ENCODE data around the gene NR2F2.

Gene NR2F2

DNA sequence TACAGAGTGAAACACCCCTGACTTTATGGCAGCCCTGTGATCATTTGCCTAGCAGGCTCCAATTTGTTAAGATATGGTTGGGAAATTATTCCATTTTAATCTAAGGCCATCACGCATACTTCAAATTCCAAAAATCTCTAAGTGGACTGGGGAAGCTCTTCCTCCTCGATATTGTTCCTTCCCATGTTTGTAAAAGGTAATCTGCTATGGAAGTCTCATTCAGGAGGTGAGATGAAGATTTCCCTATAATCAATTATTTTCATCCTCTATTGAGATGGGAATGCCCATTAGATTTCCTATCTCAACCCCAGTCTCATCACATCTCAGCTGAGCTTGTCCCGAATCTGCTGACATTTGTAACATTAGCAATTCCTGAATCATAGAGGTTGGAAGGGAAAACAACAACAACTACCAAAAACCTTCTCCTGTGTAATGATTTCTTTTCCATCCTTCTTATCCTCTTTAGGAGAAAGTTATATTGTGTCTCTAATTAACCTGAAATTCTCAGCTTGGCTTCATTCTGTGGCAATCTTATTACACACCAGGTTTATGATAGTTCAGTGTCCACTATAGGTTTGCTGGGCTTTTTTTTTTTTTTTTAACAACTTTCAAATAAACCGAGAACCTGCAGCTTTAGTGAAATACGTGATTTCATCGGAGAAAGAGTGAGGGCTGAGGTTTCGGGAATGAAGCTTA is 2.2 kb upstream of the NR2F2 start:
- H3K4me3 ChIP-seq (ENCODE audit: low read depth, low read length): no peak overlapping the region
- TF ChIP-seq, protein P1, sequence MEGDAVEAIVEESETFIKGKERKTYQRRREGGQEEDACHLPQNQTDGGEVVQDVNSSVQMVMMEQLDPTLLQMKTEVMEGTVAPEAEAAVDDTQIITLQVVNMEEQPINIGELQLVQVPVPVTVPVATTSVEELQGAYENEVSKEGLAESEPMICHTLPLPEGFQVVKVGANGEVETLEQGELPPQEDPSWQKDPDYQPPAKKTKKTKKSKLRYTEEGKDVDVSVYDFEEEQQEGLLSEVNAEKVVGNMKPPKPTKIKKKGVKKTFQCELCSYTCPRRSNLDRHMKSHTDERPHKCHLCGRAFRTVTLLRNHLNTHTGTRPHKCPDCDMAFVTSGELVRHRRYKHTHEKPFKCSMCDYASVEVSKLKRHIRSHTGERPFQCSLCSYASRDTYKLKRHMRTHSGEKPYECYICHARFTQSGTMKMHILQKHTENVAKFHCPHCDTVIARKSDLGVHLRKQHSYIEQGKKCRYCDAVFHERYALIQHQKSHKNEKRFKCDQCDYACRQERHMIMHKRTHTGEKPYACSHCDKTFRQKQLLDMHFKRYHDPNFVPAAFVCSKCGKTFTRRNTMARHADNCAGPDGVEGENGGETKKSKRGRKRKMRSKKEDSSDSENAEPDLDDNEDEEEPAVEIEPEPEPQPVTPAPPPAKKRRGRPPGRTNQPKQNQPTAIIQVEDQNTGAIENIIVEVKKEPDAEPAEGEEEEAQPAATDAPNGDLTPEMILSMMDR (IDR thresholded peaks at IDR 0.05; ENCODE audit: borderline replicate concordance, insufficient read depth, low read depth, low read length): no peak

DNA sequence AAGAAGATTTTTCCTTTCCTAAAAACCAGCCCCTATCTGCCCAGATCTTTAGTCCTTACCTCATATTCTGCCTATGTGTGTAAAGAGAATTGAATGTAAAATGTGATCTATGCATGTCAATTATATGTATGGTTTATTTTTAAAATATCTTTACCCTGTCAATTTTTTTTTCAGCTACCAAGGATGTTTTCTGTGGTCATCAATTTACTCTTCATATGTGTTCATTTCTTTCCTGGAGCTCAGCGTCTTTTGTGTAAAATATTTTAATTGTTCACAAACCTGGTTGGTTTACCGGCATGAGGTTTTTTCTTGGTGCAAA is 1.7 kb upstream of the NR2F2 start:
- no peak overlapping the region for H3K4me3 ChIP-seq (ENCODE audit: low read depth, low read length)
- TF ChIP-seq, protein P1 (IDR thresholded peaks at IDR 0.05; ENCODE audit: borderline replicate concordance, insufficient read depth, low read depth, low read length): no peak

DNA sequence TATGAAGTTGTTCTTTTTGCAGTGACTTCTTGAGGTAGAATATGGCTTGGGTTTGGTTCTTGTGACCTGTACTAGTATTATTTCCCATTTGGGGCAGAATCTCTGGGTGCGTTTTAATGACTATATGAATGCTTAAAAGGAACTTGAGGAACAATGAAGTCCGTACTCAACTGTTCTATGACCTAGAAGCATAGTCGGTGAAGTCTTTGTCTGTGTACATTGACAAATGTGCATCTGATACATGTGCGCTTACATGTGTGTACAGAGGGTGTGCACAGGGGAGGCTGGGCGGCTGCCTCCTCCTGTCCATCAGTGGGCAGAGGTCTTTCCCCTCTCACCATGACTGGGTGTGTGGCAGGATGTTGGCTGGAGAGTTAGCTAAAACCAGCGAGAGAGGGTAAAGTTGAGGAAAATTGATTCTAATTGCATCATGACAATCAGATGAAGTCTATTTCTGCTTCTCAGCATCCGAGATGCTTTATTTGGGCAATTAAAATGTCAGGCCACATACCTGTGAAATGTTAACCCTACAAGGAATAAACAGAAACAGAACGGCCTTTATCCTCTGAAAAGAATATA is 1.0 kb upstream of the NR2F2 start:
- H3K4me3 ChIP-seq (ENCODE audit: low read depth, low read length): no peak overlapping the region

DNA sequence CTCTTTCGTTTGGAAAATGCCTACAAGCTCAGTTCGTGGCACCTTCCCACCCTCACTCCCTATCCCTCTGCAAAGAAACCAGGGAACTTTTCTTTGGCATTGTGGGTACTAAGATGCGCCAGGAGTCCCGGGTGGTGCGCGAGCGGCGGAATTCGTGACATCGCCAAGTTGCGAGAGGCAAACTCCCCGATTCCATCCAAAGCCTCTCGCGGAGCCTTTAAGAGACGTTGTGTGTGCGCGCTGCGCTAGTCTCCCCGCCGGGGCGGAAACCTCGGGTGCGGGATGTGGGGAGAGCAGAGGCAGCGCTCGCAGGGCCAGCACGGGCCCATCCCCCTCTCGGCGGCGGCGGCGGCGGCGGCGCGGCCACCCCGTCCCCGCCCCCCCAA is 443 bp upstream of the NR2F2 start:
- no peak overlapping the region for H3K4me3 ChIP-seq (ENCODE audit: low read depth, low read length)
- TF ChIP-seq, protein P1 (IDR thresholded peaks at IDR 0.05; ENCODE audit: borderline replicate concordance, insufficient read depth, low read depth, low read length): no peak

More for the DNA sequence above, 1.0 kb upstream of the NR2F2 start:
- TF ChIP-seq, protein P1 (IDR thresholded peaks at IDR 0.05; ENCODE audit: borderline replicate concordance, insufficient read depth, low read depth, low read length): no peak

DNA sequence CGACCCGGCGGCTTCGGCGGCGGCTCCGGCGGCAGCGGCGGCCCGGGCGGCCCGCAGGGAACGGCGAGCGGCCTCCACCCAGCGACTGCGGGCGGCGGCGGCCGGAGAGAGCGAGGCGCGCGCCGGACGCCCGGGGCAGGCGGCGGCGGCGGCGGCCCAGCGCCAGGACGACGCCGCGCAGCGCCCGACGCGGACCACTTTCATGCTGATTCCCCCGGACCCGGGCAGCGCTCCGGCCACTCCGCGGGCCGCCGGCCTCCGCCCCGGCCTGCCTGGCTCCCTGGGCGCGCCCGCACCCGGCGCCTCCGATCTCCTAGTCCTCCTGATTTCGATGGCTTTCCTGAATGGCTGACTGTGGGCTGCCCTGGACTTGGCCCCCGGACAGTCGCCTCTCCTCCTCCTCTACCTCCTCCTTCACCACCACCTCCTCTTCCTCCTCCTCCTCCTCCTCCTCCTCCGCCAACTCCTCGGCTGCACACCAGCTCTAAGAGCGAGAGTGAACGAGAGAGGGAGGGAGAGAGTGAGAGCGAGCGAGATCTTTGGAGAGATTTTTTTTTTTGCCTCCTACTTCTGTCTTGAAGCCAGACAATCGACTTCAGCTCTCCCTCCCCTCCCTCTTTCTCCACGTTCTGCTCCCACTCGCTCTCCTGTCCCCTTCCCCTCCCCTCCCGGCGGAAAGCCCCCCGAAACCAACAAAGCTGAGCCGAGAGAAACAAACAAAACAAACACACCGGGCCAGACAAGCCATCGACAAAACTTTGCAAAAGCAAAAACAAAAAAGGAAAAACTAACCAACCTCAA is 844 bp downstream of the NR2F2 start:
- TF ChIP-seq, protein P1 (IDR thresholded peaks at IDR 0.05; ENCODE audit: borderline replicate concordance, insufficient read depth, low read depth, low read length): no peak
- no peak overlapping the region for H3K4me3 ChIP-seq (ENCODE audit: low read depth, low read length)

DNA sequence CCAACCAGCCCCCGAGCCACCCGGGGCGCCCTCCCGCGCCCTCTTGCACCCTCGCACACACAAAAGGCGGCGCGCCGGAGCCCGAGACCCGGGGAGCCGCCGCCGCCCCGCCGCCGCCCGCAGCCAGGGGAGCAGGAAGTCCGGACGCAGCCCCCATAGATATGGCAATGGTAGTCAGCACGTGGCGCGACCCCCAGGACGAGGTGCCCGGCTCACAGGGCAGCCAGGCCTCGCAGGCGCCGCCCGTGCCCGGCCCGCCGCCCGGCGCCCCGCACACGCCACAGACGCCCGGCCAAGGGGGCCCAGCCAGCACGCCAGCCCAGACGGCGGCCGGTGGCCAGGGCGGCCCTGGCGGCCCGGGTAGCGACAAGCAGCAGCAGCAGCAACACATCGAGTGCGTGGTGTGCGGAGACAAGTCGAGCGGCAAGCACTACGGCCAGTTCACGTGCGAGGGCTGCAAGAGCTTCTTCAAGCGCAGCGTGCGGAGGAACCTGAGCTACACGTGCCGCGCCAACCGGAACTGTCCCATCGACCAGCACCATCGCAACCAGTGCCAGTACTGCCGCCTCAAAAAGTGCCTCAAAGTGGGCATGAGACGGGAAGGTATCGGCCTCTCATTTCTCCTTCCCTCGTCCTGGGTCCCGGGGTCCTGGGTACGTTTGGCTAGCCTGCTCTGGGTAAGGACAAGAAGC is 1.6 kb downstream of the NR2F2 start:
- TF ChIP-seq, protein P1 (IDR thresholded peaks at IDR 0.05; ENCODE audit: borderline replicate concordance, insufficient read depth, low read depth, low read length): no peak
- no peak overlapping the region for H3K4me3 ChIP-seq (ENCODE audit: low read depth, low read length)
